ENCODE data around the gene SLC5A1. TPM values are rescaled to one million over a fixed set of nuclear protein-coding genes. Genes with fewer than 3 reads are reported as not detected.
A peak's percentile ranks its signal among the peaks of the same experiment; 100 is the strongest.

Gene SLC5A1
- total RNA-seq, 4 donors from 2014 or later: 0.38 to 20.6 (median 11.3) TPM

DNA sequence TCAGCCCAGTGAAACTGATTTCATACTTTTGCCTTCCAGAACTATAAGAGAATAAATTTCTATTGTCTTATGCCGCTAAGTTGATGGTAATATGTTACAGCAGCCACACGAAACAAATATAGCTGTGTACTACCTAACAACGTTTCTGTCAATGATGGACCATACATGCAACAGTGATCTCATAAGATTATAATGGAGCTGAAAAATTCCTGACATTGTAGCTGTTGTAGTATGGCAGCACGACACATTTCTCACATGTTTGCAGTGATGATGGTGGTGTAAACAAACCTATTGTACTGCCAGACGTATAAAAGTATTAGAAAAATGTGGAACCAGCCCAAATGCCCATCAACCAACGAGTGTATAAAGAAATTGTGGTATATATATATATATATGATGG lies 5.8 kb upstream of the SLC5A1 start:
- 64 to 67% methylated on average over 6 of the region's 6 CpGs for WGBS, 2 donors
- TF ChIP-seq POLR2A (IDR thresholded peaks at IDR 0.05) (no peak), CTCF (IDR thresholded peaks at IDR 0.05) (no peak)

DNA sequence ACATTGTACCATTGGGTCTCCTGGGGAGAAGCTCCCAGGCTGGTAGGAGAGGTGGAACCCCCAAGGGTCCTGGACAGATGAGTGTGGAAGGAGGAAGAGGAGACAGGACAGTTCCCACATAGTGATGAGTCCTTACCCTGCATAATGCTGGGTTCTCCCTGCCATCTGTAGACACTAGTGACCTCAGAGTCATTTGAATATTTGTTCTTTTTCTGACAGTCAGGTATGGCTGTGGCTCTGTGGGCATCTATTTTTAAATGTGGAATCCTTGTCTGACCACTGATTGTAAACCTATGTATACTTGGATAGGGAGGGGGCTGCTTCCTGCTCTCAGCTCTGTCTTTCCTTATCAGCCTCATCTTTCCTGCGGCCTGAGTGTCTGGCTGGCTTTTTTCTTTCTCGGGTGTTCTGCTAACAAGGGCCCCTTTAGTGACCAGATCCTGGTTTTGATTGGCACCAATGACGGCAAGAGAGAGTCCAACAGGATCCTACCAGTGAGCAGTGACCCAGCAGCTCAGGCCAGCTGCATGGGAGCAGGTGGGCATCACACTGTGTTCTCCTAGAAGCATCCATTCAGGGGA lies 2.6 kb upstream of the SLC5A1 start:
- Histone ChIP-seq H3K9me3 (no peaks in the 10 kb centered on the region), H3K27ac (no peak overlapping the region), H3K4me3 (no peak overlapping the region), H3K27me3 (peaks cover 0 to 52% (median 0%) of the 10 kb centered on the region in 4 donors), H3K4me1 (peaks cover 0 to 33% (median 3%) of the 10 kb centered on the region in 3 donors), H3K36me3 (no peaks in the 10 kb centered on the region)
- intact Hi-C loops (cut with DNase I): no loop called here
- no peak for DNase-seq
- 37 to 69% methylated on average over 2 to 3 of the region's 3 CpGs for WGBS, 2 donors
- TF ChIP-seq POLR2A (IDR thresholded peaks at IDR 0.05): no peak
- no peak for TF ChIP-seq CTCF (IDR thresholded peaks at IDR 0.05)

More for the DNA sequence above, 5.8 kb upstream of the SLC5A1 start:
- Histone ChIP-seq H3K27me3 (peaks cover 0 to 36% (median 0%) of the 10 kb centered on the region in 4 donors), H3K4me3 (no peak overlapping the region), H3K36me3 (no peaks in the 10 kb centered on the region), H3K9me3 (no peaks in the 10 kb centered on the region), H3K27ac (no peak overlapping the region), H3K4me1 (peaks cover 0 to 3% (median 0%) of the 10 kb centered on the region in 3 donors)
- no peak for DNase-seq
- intact Hi-C loops (cut with DNase I): no loop called here

DNA sequence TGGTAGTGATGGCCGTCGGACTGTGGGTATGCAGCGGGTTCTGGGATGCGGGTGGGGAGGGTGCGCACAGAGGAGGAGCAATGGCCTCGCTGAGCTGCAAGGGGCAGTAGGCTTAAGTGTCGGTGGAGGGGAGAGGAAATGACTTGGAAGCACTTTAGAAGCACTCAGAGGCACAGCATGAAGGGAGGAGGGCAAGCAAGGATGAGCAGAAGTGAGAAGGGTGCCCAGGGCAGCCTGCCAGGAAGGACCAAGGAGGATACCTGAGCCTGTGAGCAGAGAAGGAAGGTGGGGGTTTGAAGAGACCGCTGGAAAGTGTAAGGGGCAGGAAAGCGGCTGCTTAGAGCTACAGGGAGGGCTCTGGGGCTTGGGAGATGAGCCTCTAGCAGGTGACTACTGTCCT lies 330 bp downstream of the SLC5A1 start:
- TF ChIP-seq POLR2A (IDR thresholded peaks at IDR 0.05) (no peak), CTCF (IDR thresholded peaks at IDR 0.05) (no peak)
- WGBS, 2 donors: 53 to 80% methylated on average over 8 to 9 of the region's 9 CpGs
- H3K9me3 ChIP-seq: no peaks in the 10 kb centered on the region
- peak overlapping the region in 2 of 4 donors; percentile 10 to 43 for H3K4me3 ChIP-seq
- peaks cover 0 to 52% (median 0%) of the 10 kb centered on the region in 4 donors for H3K27me3 ChIP-seq
- intact Hi-C loops (cut with DNase I): no loop called here
- H3K27ac ChIP-seq: peak overlapping the region in 2 of 4 donors; percentile 9 to 25
- DNase-seq: no peak
- peaks cover 0 to 35% (median 3%) of the 10 kb centered on the region in 3 donors for H3K4me1 ChIP-seq
- H3K36me3 ChIP-seq: no peaks in the 10 kb centered on the region

DNA sequence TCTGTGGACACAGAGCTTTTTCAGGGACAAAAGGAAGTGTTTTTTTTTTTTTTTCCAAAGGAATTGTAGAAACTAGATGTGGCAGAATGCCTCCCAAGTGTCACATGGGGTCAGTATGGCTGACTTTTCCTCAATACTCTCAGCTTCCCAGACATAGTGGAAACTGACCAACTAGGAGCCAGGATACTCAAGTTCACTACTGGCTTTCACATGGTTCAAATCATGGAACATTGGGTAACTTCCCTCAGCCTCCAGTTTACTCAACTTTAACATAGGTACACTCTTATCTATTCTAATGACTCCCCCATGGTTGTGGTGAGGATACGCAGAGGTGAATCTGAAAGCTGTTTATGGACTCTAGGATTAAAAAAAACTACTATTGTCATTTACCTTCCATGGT lies 1.4 kb downstream of the SLC5A1 start:
- 82 to 100% methylated on average over 1 of the region's 1 CpG for WGBS, 2 donors
- H3K36me3 ChIP-seq: no peaks in the 10 kb centered on the region
- DNase-seq: no peak
- peaks cover 0 to 35% (median 3%) of the 10 kb centered on the region in 3 donors for H3K4me1 ChIP-seq
- no peak overlapping the region for H3K4me3 ChIP-seq
- H3K27me3 ChIP-seq: peaks cover 0 to 45% (median 0%) of the 10 kb centered on the region in 4 donors
- TF ChIP-seq POLR2A (IDR thresholded peaks at IDR 0.05) (no peak), CTCF (IDR thresholded peaks at IDR 0.05) (no peak)
- H3K9me3 ChIP-seq: no peaks in the 10 kb centered on the region
- intact Hi-C loops (cut with DNase I): no loop called here
- peak overlapping the region in 2 of 4 donors; percentile 9 to 29 for H3K27ac ChIP-seq

DNA sequence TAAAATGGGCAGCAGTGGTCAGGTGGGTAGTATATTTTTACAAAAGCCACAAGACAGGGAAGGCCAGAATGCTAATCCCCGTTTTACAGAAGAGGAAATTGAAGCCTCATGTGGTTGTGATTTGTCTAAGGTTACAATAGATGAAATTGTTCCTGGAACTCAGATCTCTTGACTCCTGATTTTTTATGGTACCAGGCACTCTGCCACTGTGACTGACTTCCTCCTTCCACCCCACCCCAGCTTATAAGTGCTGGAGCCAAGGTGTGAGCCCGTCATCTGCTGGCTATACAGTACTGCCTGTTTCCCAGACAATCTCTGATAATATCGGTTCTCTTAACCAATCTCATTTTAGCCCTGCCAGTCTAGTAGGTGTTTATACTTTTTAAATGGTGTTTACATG lies 1.9 kb downstream of the SLC5A1 start:
- peaks cover 0 to 45% (median 0%) of the 10 kb centered on the region in 4 donors for H3K27me3 ChIP-seq
- TF ChIP-seq POLR2A (IDR thresholded peaks at IDR 0.05) (no peak), CTCF (IDR thresholded peaks at IDR 0.05) (peak in 2 of 6 experiments; percentile 11 to 15)
- no peak overlapping the region for H3K4me3 ChIP-seq
- peak overlapping the region in 2 of 4 donors; percentile 9 to 33 for H3K27ac ChIP-seq
- DNase-seq: no peak
- no peaks in the 10 kb centered on the region for H3K36me3 ChIP-seq
- H3K4me1 ChIP-seq: peaks cover 0 to 35% (median 3%) of the 10 kb centered on the region in 3 donors
- intact Hi-C loops (cut with DNase I): no loop called here
- H3K9me3 ChIP-seq: no peaks in the 10 kb centered on the region
- 24 to 37% methylated on average over 3 of the region's 3 CpGs for WGBS, 2 donors
